Measurements from ENCODE around the gene TEX36. TPM values are rescaled to one million over a fixed set of nuclear protein-coding genes. Genes with fewer than 3 reads are reported as not detected.
A peak's percentile ranks its signal among the peaks of the same experiment; 100 is the strongest.

Gene TEX36
- total RNA-seq, 1 donor from 2014 or later, result not detected

DNA sequence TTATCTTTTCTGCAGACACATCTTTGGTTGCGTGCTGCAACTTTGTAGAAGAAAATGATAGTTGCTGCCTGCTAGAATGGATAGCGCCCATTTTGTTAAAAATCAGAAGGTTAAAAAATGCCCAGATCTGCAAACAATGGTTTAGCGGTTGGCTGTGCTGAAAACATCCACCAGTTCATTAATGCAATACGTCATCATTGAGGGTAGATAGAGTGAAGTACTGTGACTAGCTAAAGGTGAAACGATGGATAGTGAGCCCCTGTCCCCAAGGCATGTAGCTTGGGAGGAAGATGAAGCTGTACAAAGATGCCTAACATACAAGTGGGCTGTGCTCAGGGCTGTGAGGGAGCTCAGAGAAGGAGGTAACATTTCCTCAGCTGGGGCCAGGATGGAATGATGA is 48.4 kb downstream of the TEX36 start:
- no peak for DNase-seq (ENCODE audit: low spot score in 2 of 2, unreplicated experiment in 2 of 2)
- Mint-ChIP-seq H3K4me1 (peaks cover 16% of the 10 kb centered on the region), H3K36me3 (no peaks in the 10 kb centered on the region), H3K9me3 (peaks cover 4% of the 10 kb centered on the region), H3K4me3 (no peak overlapping the region), H3K27me3 (ENCODE audit: low read depth) (peaks cover 21% of the 10 kb centered on the region), H3K27ac (no peak overlapping the region)
- TF ChIP-seq, protein P1, sequence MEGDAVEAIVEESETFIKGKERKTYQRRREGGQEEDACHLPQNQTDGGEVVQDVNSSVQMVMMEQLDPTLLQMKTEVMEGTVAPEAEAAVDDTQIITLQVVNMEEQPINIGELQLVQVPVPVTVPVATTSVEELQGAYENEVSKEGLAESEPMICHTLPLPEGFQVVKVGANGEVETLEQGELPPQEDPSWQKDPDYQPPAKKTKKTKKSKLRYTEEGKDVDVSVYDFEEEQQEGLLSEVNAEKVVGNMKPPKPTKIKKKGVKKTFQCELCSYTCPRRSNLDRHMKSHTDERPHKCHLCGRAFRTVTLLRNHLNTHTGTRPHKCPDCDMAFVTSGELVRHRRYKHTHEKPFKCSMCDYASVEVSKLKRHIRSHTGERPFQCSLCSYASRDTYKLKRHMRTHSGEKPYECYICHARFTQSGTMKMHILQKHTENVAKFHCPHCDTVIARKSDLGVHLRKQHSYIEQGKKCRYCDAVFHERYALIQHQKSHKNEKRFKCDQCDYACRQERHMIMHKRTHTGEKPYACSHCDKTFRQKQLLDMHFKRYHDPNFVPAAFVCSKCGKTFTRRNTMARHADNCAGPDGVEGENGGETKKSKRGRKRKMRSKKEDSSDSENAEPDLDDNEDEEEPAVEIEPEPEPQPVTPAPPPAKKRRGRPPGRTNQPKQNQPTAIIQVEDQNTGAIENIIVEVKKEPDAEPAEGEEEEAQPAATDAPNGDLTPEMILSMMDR (IDR thresholded peaks at IDR 0.05; ENCODE audit: unreplicated experiment), result no peak

DNA sequence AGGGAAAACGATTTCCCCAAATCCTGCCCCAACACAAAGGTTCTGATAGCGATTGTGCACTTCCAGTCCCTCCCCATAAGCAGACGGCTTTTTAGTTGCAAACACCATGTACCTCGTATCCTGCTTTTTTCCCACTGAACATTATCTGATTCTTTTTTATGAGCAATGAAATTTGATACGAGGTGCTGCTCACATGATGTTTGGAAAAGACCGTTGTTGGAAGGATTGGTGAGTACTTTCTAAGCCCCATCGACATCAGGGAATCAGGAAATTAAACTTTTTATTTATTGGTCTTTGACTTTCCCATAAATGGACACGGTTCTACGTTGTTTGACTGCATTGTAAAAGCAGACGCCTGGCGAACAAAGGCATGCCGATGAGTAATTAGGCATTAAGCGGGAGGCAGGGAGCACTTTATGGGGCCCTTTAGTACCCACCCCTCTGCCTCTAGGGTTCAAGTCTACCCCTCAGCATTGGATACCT is 49.4 kb downstream of the TEX36 start:
- DNase-seq (ENCODE audit: low spot score in 2 of 2, unreplicated experiment in 2 of 2), result no peak
- no peak overlapping the region for H3K4me3 Mint-ChIP-seq

GRCh38 chr10:125631806-125632205 is 51.2 kb downstream of the TEX36 start:
- Mint-ChIP-seq H3K4me1 (peaks cover 18% of the 10 kb centered on the region), H3K4me3 (no peak overlapping the region), H3K27ac (no peak overlapping the region), H3K9me3 (peaks cover 4% of the 10 kb centered on the region), H3K27me3 (ENCODE audit: low read depth) (peaks cover 9% of the 10 kb centered on the region), H3K36me3 (no peaks in the 10 kb centered on the region)
- TF ChIP-seq, protein P1 (IDR thresholded peaks at IDR 0.05; ENCODE audit: unreplicated experiment), result no peak
- DNase-seq (ENCODE audit: low spot score in 2 of 2, unreplicated experiment in 2 of 2), result no peak

More for the DNA sequence above, 49.4 kb downstream of the TEX36 start:
- TF ChIP-seq, protein P1 (IDR thresholded peaks at IDR 0.05; ENCODE audit: unreplicated experiment), result no peak
- Mint-ChIP-seq H3K27ac (peak overlapping the region; percentile 28), H3K27me3 (ENCODE audit: low read depth) (peaks cover 19% of the 10 kb centered on the region), H3K9me3 (peaks cover 4% of the 10 kb centered on the region), H3K4me1 (peaks cover 16% of the 10 kb centered on the region), H3K36me3 (no peaks in the 10 kb centered on the region)

DNA sequence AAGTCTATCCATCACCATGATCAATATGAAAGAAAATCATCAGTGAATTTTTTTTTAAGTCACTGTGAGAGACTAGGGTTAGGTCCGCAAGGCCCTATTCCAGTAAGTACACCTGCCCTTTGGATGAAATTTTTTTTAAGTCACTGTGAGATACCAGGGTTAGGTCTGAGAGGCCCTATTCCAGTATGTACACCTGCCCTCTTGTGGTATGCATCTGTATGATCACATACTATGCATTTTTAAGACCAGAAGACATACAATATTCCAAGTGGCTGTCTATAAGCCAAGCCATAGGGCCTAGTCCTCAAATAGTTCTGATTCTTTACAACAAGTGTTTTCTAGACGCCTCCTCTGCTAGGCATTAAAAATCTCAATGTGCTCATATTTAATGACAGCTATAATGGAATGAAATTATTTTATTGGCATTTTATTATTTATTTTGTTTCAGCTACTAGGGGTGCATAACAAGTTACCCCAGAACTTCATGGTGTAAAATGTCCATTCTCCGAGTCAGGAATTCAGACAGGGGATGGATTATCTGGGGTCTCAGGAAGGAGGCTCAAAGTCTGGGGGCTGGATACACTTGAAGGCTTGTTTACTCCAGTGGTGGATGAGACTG is 53.1 kb downstream of the TEX36 start:
- H3K4me1 Mint-ChIP-seq, result peaks cover 25% of the 10 kb centered on the region

GRCh38 chr10:125628104-125629049 is 54.6 kb downstream of the TEX36 start:
- no peak overlapping the region for H3K4me3 Mint-ChIP-seq
- TF ChIP-seq, protein P1 (IDR thresholded peaks at IDR 0.05; ENCODE audit: unreplicated experiment), result no peak
- H3K4me1 Mint-ChIP-seq, result peaks cover 11% of the 10 kb centered on the region
- no peak overlapping the region for H3K27ac Mint-ChIP-seq
- no peaks in the 10 kb centered on the region for H3K36me3 Mint-ChIP-seq
- DNase-seq (ENCODE audit: low spot score in 2 of 2, unreplicated experiment in 2 of 2), result no peak
- peaks cover 28% of the 10 kb centered on the region for H3K27me3 Mint-ChIP-seq (ENCODE audit: low read depth)
- H3K9me3 Mint-ChIP-seq, result peaks cover 2% of the 10 kb centered on the region

More for the DNA sequence above, 53.1 kb downstream of the TEX36 start:
- peaks cover 4% of the 10 kb centered on the region for H3K9me3 Mint-ChIP-seq
- H3K27ac Mint-ChIP-seq, result no peak overlapping the region
- no peak overlapping the region for H3K4me3 Mint-ChIP-seq
- TF ChIP-seq, protein P1 (IDR thresholded peaks at IDR 0.05; ENCODE audit: unreplicated experiment), result peak; percentile 56
- no peak for DNase-seq (ENCODE audit: low spot score in 2 of 2, unreplicated experiment in 2 of 2)
- H3K36me3 Mint-ChIP-seq, result no peaks in the 10 kb centered on the region
- H3K27me3 Mint-ChIP-seq (ENCODE audit: low read depth), result peaks cover 19% of the 10 kb centered on the region

Data from mesothelial cell of epicardium (in vitro differentiated cells).